ENCODE results near the gene WDR46. TPM values are rescaled to one million over a fixed set of nuclear protein-coding genes. Genes with fewer than 3 reads are reported as not detected.

Gene WDR46
- total RNA-seq, 1 experiment from 2014 or later, result 52.4 TPM

GRCh38 chr6:33273924-33274902 is 14.8 kb downstream of the WDR46 start:
- Histone ChIP-seq H3K4me3 (peak overlapping the region; percentile 70), H3F3A (ENCODE audit: insufficient read depth, low read depth) (peaks cover 70% of the 10 kb centered on the region), H3K27ac (peak overlapping the region; percentile 79), H3K4me2 (peak overlapping the region; percentile 96), H3K4me1 (replicated peaks; ENCODE audit: insufficient read depth) (peaks cover 39% of the 10 kb centered on the region), H3K9me3 (ENCODE audit: insufficient read depth, low read depth) (no peaks in the 10 kb centered on the region), H3K27me3 (ENCODE audit: insufficient read depth, low read depth) (no peaks in the 10 kb centered on the region), H3K9me2 (ENCODE audit: insufficient read depth) (no peaks in the 10 kb centered on the region), H3K79me2 (ENCODE audit: low read depth) (peaks cover 56% of the 10 kb centered on the region), H4K20me1 (ENCODE audit: insufficient read depth) (peaks cover 36% of the 10 kb centered on the region), H2AFZ (no peak overlapping the region), H3K36me3 (ENCODE audit: low read depth) (peaks cover 44% of the 10 kb centered on the region)
- DNase-seq, result peak in 1 of 2 experiments; percentile 18
- TF ChIP-seq CTCF (conservative IDR thresholded peaks at IDR 0.05), result no peak
- no peak for TF ChIP-seq EZH2 (IDR thresholded peaks at IDR 0.05; ENCODE audit: low read depth)
- POLR2A ChIA-PET (ENCODE audit: unreplicated experiment), result interaction anchor here (0.7 kb wide), 2 partner anchors 13 to 15 kb away, joined by 3 read pairs; partner anchors contain the start of gene PFDN6
- intact Hi-C loops (cut with micrococcal nuclease; ENCODE audit: unreplicated experiment), result loop anchor here (10.0 kb wide), 1 partner anchor 69 kb away; the partner anchor contains the start of genes HSD17B8, RING1, RXRB and SLC39A7
- BruUV-seq (replicated peaks), result no TSS peak
- CTCF ChIA-PET, result interaction anchor here (0.6 kb wide), 1 partner anchor 1273 kb away, joined by 6 read pairs; no protein-coding TSS in a partner anchor

- Histone ChIP-seq H3F3A (ENCODE audit: insufficient read depth, low read depth) (peaks cover 61% of the 10 kb centered on the region), H3K4me1 (replicated peaks; ENCODE audit: insufficient read depth) (peaks cover 39% of the 10 kb centered on the region), H3K36me3 (ENCODE audit: low read depth) (peaks cover 44% of the 10 kb centered on the region), H3K79me2 (ENCODE audit: low read depth) (peaks cover 56% of the 10 kb centered on the region), H3K9me3 (ENCODE audit: insufficient read depth, low read depth) (no peaks in the 10 kb centered on the region), H4K20me1 (ENCODE audit: insufficient read depth) (peaks cover 36% of the 10 kb centered on the region), H3K4me2 (peak overlapping the region; percentile 96), H2AFZ (no peak overlapping the region), H3K27ac (peak overlapping the region; percentile 79), H3K9me2 (ENCODE audit: insufficient read depth) (no peaks in the 10 kb centered on the region), H3K4me3 (peak overlapping the region; percentile 70), H3K27me3 (ENCODE audit: insufficient read depth, low read depth) (no peaks in the 10 kb centered on the region)
- DNase-seq, result peak in 1 of 2 experiments; percentile 10
- POLR2A ChIA-PET (ENCODE audit: unreplicated experiment), result interaction anchor here (0.7 kb wide), 1 partner anchor 16 kb away, joined by 3 read pairs; the partner anchor contains the start of gene PFDN6
- CTCF ChIA-PET, result no interaction called here
- TF ChIP-seq CTCF (conservative IDR thresholded peaks at IDR 0.05) (no peak), EZH2 (IDR thresholded peaks at IDR 0.05; ENCODE audit: low read depth) (no peak)
- no TSS peak for BruUV-seq (replicated peaks)
- intact Hi-C loops (cut with micrococcal nuclease; ENCODE audit: unreplicated experiment), result loop anchor here (10.0 kb wide), 1 partner anchor 69 kb away; the partner anchor contains the start of genes HSD17B8, RING1, RXRB and SLC39A7
Observed at GRCh38 chr6:33273129-33273923, 15.7 kb downstream of the WDR46 start.

Measured in PC-9 (cell line).